Testis (tissue), 2 donors: ENCODE results near the gene TSR1.

Experiments used
- CTCF ChIP-seq, 3 experiments: fragments of 450-650 bp in 2 of 3; fragments of 200-600 bp in 1 of 3; sonication (generic) in 1 of 3; IDR thresholded peaks; one replicate each; pipeline ENCODE4 v1.5.1; 2016 to 2019; ENCODE audit warnings: antibody characterized with exemption in 3 of 3, mild to moderate bottlenecking in 2 of 3, moderate library complexity in 1 of 3
- POLR2A ChIP-seq: fragments of 450-650 bp; IDR thresholded peaks from one replicate; pipeline ENCODE4 v1.6.1; 2017; ENCODE audit warnings: antibody characterized with exemption, mild to moderate bottlenecking, moderate library complexity

- no peak for TF ChIP-seq CTCF (IDR thresholded peaks at IDR 0.05)
- no peak for TF ChIP-seq POLR2A
Measured at GRCh38 chr17:2317796-2318195, 18.5 kb downstream of the TSR1 start.
